ENCODE data around the gene TNFAIP8L1.

Gene TNFAIP8L1

GRCh38 chr19:4647676-4648644 is 8.6 kb downstream of the TNFAIP8L1 start:
- DNase-seq (ENCODE audit: low read depth in 2 of 2, low spot score in 1 of 2) = no peak

GRCh38 chr19:4649392-4650047 is 10.2 kb downstream of the TNFAIP8L1 start:
- DNase-seq (ENCODE audit: low read depth in 2 of 2, low spot score in 1 of 2) = no peak

GRCh38 chr19:4650159-4650558 is 10.8 kb downstream of the TNFAIP8L1 start:
- no peak for DNase-seq (ENCODE audit: low read depth in 2 of 2, low spot score in 1 of 2)

GRCh38 chr19:4652075-4652474 is 12.8 kb downstream of the TNFAIP8L1 start:
- no peak for DNase-seq (ENCODE audit: low read depth in 2 of 2, low spot score in 1 of 2)

- no peak for DNase-seq (ENCODE audit: low read depth in 2 of 2, low spot score in 1 of 2)
These were observed 14.6 kb downstream of the TNFAIP8L1 start for GRCh38 chr19:4653793-4654436.

GRCh38 chr19:4654437-4655361 is 15.4 kb downstream of the TNFAIP8L1 start:
- no peak for DNase-seq (ENCODE audit: low read depth in 2 of 2, low spot score in 1 of 2)

GRCh38 chr19:4656102-4656501 is 16.8 kb downstream of the TNFAIP8L1 start:
- no peak for DNase-seq (ENCODE audit: low read depth in 2 of 2, low spot score in 1 of 2)

GRCh38 chr19:4657262-4657661 is 17.9 kb downstream of the TNFAIP8L1 start:
- no peak for DNase-seq (ENCODE audit: low read depth in 2 of 2, low spot score in 1 of 2)

GRCh38 chr19:4657835-4658234 is 18.5 kb downstream of the TNFAIP8L1 start:
- DNase-seq (ENCODE audit: low read depth in 2 of 2, low spot score in 1 of 2) = no peak

- DNase-seq (ENCODE audit: low read depth in 2 of 2, low spot score in 1 of 2) = no peak
These were observed 21.0 kb downstream of the TNFAIP8L1 start for GRCh38 chr19:4660181-4660791.

- DNase-seq (ENCODE audit: low read depth in 2 of 2, low spot score in 1 of 2) = no peak
These were observed 21.7 kb downstream of the TNFAIP8L1 start for GRCh38 chr19:4660993-4661392.

- no peak for DNase-seq (ENCODE audit: low read depth in 2 of 2, low spot score in 1 of 2)
These were observed 22.8 kb downstream of the TNFAIP8L1 start for GRCh38 chr19:4662020-4662695.

- no peak for DNase-seq (ENCODE audit: low read depth in 2 of 2, low spot score in 1 of 2)
These were observed 23.5 kb downstream of the TNFAIP8L1 start for GRCh38 chr19:4662812-4663211.

GRCh38 chr19:4664642-4665041 is 25.3 kb downstream of the TNFAIP8L1 start:
- DNase-seq (ENCODE audit: low read depth in 2 of 2, low spot score in 1 of 2) = no peak

- peak; percentile 84 to 88 for DNase-seq (ENCODE audit: low read depth in 2 of 2, low spot score in 1 of 2)
These were observed 30.6 kb downstream of the TNFAIP8L1 start, which contains the start of gene MYDGF for GRCh38 chr19:4669723-4670480. Gene MYDGF (minus strand): TSS chr19:4670342. CDS start chr19:4670334, 8 bp downstream.

- no peak for DNase-seq (ENCODE audit: low read depth in 2 of 2, low spot score in 1 of 2)
These were observed 32.0 kb downstream of the TNFAIP8L1 start for GRCh38 chr19:4671185-4671851.

GRCh38 chr19:4673216-4673615 is 33.9 kb downstream of the TNFAIP8L1 start:
- no peak for DNase-seq (ENCODE audit: low read depth in 2 of 2, low spot score in 1 of 2)

- DNase-seq (ENCODE audit: low read depth in 2 of 2, low spot score in 1 of 2) = no peak
These were observed 34.4 kb downstream of the TNFAIP8L1 start for GRCh38 chr19:4673726-4674125.
